SK-N-SH treated with all-trans-retinoic acid at 6 μM for 48 hours (cell line): Measurements from ENCODE around the gene RABGAP1L.

Experiments
- GLIS3 ChIP-seq: fragments of 250-450 bp; sonication (Bioruptor Pico); IDR thresholded peaks from 2 replicates; pipeline ENCODE4 v1.5.0; 2020; ENCODE audit warnings: mild to moderate bottlenecking, moderate library complexity
- TOX ChIP-seq: fragments of 250-450 bp; sonication (Bioruptor Pico); IDR thresholded peaks from 2 replicates; pipeline ENCODE4 v1.8.0; 2021; ENCODE audit warnings: mild to moderate bottlenecking, moderate library complexity, borderline replicate concordance
- TF ChIP-seq, protein P1 (sequence below): fragments of 250-450 bp; sonication (Bioruptor Pico); IDR thresholded peaks from 2 replicates; pipeline ENCODE4 v1.8.0; 2020; ENCODE audit warnings: mild to moderate bottlenecking, moderate library complexity, borderline replicate concordance

DNA sequence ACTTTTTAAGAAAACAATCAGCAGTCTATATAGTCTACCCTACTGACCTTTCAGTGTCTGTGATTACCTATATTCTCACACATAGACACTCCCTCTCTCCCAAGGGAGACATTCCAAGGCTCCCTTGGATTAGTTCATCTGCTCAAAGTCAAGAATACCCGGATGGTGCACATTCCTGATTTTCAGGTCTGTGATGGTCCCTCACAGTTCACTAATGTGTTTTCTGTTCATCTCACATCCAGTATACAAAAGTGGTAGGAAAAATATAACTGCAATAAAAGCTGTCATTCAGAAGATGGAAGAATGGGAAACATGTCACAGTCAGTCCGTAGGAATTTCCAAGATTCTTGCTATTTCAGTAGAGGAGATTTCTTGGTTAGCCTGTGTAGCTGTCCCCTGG is 616.3 kb downstream of the RABGAP1L start:
- TF ChIP-seq, protein P1, sequence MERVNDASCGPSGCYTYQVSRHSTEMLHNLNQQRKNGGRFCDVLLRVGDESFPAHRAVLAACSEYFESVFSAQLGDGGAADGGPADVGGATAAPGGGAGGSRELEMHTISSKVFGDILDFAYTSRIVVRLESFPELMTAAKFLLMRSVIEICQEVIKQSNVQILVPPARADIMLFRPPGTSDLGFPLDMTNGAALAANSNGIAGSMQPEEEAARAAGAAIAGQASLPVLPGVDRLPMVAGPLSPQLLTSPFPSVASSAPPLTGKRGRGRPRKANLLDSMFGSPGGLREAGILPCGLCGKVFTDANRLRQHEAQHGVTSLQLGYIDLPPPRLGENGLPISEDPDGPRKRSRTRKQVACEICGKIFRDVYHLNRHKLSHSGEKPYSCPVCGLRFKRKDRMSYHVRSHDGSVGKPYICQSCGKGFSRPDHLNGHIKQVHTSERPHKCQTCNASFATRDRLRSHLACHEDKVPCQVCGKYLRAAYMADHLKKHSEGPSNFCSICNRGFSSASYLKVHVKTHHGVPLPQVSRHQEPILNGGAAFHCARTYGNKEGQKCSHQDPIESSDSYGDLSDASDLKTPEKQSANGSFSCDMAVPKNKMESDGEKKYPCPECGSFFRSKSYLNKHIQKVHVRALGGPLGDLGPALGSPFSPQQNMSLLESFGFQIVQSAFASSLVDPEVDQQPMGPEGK (CRISPR knock-in tag): no peak
- TF ChIP-seq GLIS3 (CRISPR knock-in tag): no peak
- TF ChIP-seq TOX (CRISPR knock-in tag): no peak
